Measurements from ENCODE around the gene REPS1.

REPS1 gene

DNA sequence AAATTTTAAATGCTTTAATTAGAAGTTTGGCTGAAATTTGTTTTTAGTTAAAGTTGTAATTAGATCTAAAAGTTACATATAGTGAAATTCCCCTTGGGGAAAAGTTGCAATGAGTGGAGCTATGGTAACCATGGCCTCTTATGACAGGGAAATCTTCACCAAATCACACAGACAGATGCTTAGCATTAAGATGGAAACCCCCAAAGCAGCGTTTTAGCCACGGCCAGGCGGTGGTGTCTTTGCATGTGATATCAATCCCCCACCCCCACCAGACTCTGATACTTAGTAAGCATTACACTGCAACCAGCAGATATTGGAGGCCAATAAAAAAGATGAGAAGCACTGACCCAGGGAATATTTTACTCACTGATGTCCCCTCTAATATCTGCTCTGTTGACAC is 75.7 kb downstream of the REPS1 start:
- H3K36me3 ChIP-seq (ENCODE audit: control insufficient read depth in 5 of 5, insufficient read depth in 5 of 5, low read length in 5 of 5) = peaks cover 47 to 69% (median 62%) of the 10 kb centered on the region in 5 donors

GRCh38 chr6:138909975-138910374 is 78.1 kb downstream of the REPS1 start:
- H3K36me3 ChIP-seq (ENCODE audit: control insufficient read depth in 5 of 5, insufficient read depth in 5 of 5, low read length in 5 of 5) = peaks cover 52 to 77% (median 67%) of the 10 kb centered on the region in 5 donors
- no peak overlapping the region for H3K9ac ChIP-seq (ENCODE audit: low read length in 5 of 5)
- H3K4me3 ChIP-seq (ENCODE audit: low read depth in 1 of 5, low read length in 5 of 5) = no peak overlapping the region
- no peaks in the 10 kb centered on the region for H3K9me3 ChIP-seq (ENCODE audit: control insufficient read depth in 5 of 5, low read length in 5 of 5)
- H3K4me1 ChIP-seq (ENCODE audit: control insufficient read depth in 5 of 5, insufficient read depth in 5 of 5, low read length in 5 of 5) = no peaks in the 10 kb centered on the region
- no peak overlapping the region for H3K27ac ChIP-seq (ENCODE audit: low read depth, low read length)
- H3K27me3 ChIP-seq (ENCODE audit: control insufficient read depth in 5 of 5, insufficient read depth in 4 of 5, low read length in 5 of 5) = no peaks in the 10 kb centered on the region

More for the DNA sequence above, 75.7 kb downstream of the REPS1 start:
- H3K4me1 ChIP-seq (ENCODE audit: control insufficient read depth in 5 of 5, insufficient read depth in 5 of 5, low read length in 5 of 5) = no peaks in the 10 kb centered on the region
- no peaks in the 10 kb centered on the region for H3K9me3 ChIP-seq (ENCODE audit: control insufficient read depth in 5 of 5, low read length in 5 of 5)
- no peaks in the 10 kb centered on the region for H3K27me3 ChIP-seq (ENCODE audit: control insufficient read depth in 5 of 5, insufficient read depth in 4 of 5, low read length in 5 of 5)
- H3K9ac ChIP-seq (ENCODE audit: low read length in 5 of 5) = no peak overlapping the region
- H3K27ac ChIP-seq (ENCODE audit: low read depth, low read length) = no peak overlapping the region
- no peak overlapping the region for H3K4me3 ChIP-seq (ENCODE audit: low read depth in 1 of 5, low read length in 5 of 5)

GRCh38 chr6:138909511-138909910 is 78.5 kb downstream of the REPS1 start:
- Histone ChIP-seq H3K36me3 (ENCODE audit: control insufficient read depth in 5 of 5, insufficient read depth in 5 of 5, low read length in 5 of 5) (peaks cover 53 to 79% (median 64%) of the 10 kb centered on the region in 5 donors), H3K27ac (ENCODE audit: low read depth, low read length) (no peak overlapping the region), H3K9ac (ENCODE audit: low read length in 5 of 5) (no peak overlapping the region), H3K4me3 (ENCODE audit: low read depth in 1 of 5, low read length in 5 of 5) (no peak overlapping the region), H3K27me3 (ENCODE audit: control insufficient read depth in 5 of 5, insufficient read depth in 4 of 5, low read length in 5 of 5) (no peaks in the 10 kb centered on the region), H3K9me3 (ENCODE audit: control insufficient read depth in 5 of 5, low read length in 5 of 5) (no peaks in the 10 kb centered on the region), H3K4me1 (ENCODE audit: control insufficient read depth in 5 of 5, insufficient read depth in 5 of 5, low read length in 5 of 5) (no peaks in the 10 kb centered on the region)

DNA sequence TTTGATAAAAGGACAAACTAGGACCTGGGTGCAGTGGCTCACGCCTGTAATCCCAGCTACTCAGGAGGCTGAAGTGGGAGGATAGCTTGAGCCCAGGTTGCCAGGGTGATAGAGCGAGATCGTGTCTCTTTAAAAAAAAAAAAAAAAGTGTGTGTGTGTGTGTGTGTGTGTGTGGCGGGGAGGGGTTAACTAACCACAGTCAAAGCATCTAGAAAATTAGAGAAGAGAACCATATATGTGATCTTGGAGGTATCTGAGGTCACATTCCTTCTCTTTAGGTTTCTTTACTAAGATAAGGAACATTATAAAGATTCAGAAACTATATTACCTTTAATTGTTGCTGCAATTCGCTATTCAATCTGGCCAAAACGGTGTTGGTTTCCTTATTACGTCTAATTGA is 80.9 kb downstream of the REPS1 start:
- Histone ChIP-seq H3K4me1 (ENCODE audit: control insufficient read depth in 5 of 5, insufficient read depth in 5 of 5, low read length in 5 of 5) (no peaks in the 10 kb centered on the region), H3K4me3 (ENCODE audit: low read depth in 1 of 5, low read length in 5 of 5) (no peak overlapping the region), H3K9me3 (ENCODE audit: control insufficient read depth in 5 of 5, low read length in 5 of 5) (no peaks in the 10 kb centered on the region), H3K27me3 (ENCODE audit: control insufficient read depth in 5 of 5, insufficient read depth in 4 of 5, low read length in 5 of 5) (no peaks in the 10 kb centered on the region), H3K36me3 (ENCODE audit: control insufficient read depth in 5 of 5, insufficient read depth in 5 of 5, low read length in 5 of 5) (peaks cover 50 to 77% (median 58%) of the 10 kb centered on the region in 5 donors), H3K27ac (ENCODE audit: low read depth, low read length) (no peak overlapping the region), H3K9ac (ENCODE audit: low read length in 5 of 5) (no peak overlapping the region)

GRCh38 chr6:138897031-138897430 is 91.0 kb downstream of the REPS1 start:
- Histone ChIP-seq H3K4me1 (ENCODE audit: control insufficient read depth in 5 of 5, insufficient read depth in 5 of 5, low read length in 5 of 5) (no peaks in the 10 kb centered on the region), H3K4me3 (ENCODE audit: low read depth in 1 of 5, low read length in 5 of 5) (no peak overlapping the region), H3K9me3 (ENCODE audit: control insufficient read depth in 5 of 5, low read length in 5 of 5) (no peaks in the 10 kb centered on the region), H3K9ac (ENCODE audit: low read length in 5 of 5) (no peak overlapping the region), H3K27ac (ENCODE audit: low read depth, low read length) (no peak overlapping the region), H3K36me3 (ENCODE audit: control insufficient read depth in 5 of 5, insufficient read depth in 5 of 5, low read length in 5 of 5) (peaks cover 6 to 20% (median 15%) of the 10 kb centered on the region in 5 donors), H3K27me3 (ENCODE audit: control insufficient read depth in 5 of 5, insufficient read depth in 4 of 5, low read length in 5 of 5) (no peaks in the 10 kb centered on the region)

GRCh38 chr6:138896104-138896756 is 91.8 kb downstream of the REPS1 start:
- no peaks in the 10 kb centered on the region for H3K27me3 ChIP-seq (ENCODE audit: control insufficient read depth in 5 of 5, insufficient read depth in 4 of 5, low read length in 5 of 5)
- H3K4me3 ChIP-seq (ENCODE audit: low read depth in 1 of 5, low read length in 5 of 5) = no peak overlapping the region
- no peaks in the 10 kb centered on the region for H3K4me1 ChIP-seq (ENCODE audit: control insufficient read depth in 5 of 5, insufficient read depth in 5 of 5, low read length in 5 of 5)
- H3K36me3 ChIP-seq (ENCODE audit: control insufficient read depth in 5 of 5, insufficient read depth in 5 of 5, low read length in 5 of 5) = peaks cover 4 to 15% (median 11%) of the 10 kb centered on the region in 5 donors
- H3K27ac ChIP-seq (ENCODE audit: low read depth, low read length) = no peak overlapping the region
- H3K9ac ChIP-seq (ENCODE audit: low read length in 5 of 5) = no peak overlapping the region
- H3K9me3 ChIP-seq (ENCODE audit: control insufficient read depth in 5 of 5, low read length in 5 of 5) = no peaks in the 10 kb centered on the region

- Histone ChIP-seq H3K36me3 (ENCODE audit: control insufficient read depth in 5 of 5, insufficient read depth in 5 of 5, low read length in 5 of 5) (no peaks in the 10 kb centered on the region), H3K9me3 (ENCODE audit: control insufficient read depth in 5 of 5, low read length in 5 of 5) (no peaks in the 10 kb centered on the region), H3K4me3 (ENCODE audit: low read depth in 1 of 5, low read length in 5 of 5) (no peak overlapping the region), H3K9ac (ENCODE audit: low read length in 5 of 5) (no peak overlapping the region), H3K4me1 (ENCODE audit: control insufficient read depth in 5 of 5, insufficient read depth in 5 of 5, low read length in 5 of 5) (no peaks in the 10 kb centered on the region), H3K27me3 (ENCODE audit: control insufficient read depth in 5 of 5, insufficient read depth in 4 of 5, low read length in 5 of 5) (no peaks in the 10 kb centered on the region), H3K27ac (ENCODE audit: low read depth, low read length) (no peak overlapping the region)
Observed at GRCh38 chr6:138891255-138891986, 96.6 kb downstream of the REPS1 start.

- Histone ChIP-seq H3K9ac (ENCODE audit: low read length in 5 of 5) (no peak overlapping the region), H3K27me3 (ENCODE audit: control insufficient read depth in 5 of 5, insufficient read depth in 4 of 5, low read length in 5 of 5) (no peaks in the 10 kb centered on the region), H3K4me1 (ENCODE audit: control insufficient read depth in 5 of 5, insufficient read depth in 5 of 5, low read length in 5 of 5) (no peaks in the 10 kb centered on the region), H3K4me3 (ENCODE audit: low read depth in 1 of 5, low read length in 5 of 5) (no peak overlapping the region), H3K27ac (ENCODE audit: low read depth, low read length) (no peak overlapping the region), H3K9me3 (ENCODE audit: control insufficient read depth in 5 of 5, low read length in 5 of 5) (no peaks in the 10 kb centered on the region), H3K36me3 (ENCODE audit: control insufficient read depth in 5 of 5, insufficient read depth in 5 of 5, low read length in 5 of 5) (no peaks in the 10 kb centered on the region)
Observed at GRCh38 chr6:138885156-138885819, 102.8 kb downstream of the REPS1 start.

DNA sequence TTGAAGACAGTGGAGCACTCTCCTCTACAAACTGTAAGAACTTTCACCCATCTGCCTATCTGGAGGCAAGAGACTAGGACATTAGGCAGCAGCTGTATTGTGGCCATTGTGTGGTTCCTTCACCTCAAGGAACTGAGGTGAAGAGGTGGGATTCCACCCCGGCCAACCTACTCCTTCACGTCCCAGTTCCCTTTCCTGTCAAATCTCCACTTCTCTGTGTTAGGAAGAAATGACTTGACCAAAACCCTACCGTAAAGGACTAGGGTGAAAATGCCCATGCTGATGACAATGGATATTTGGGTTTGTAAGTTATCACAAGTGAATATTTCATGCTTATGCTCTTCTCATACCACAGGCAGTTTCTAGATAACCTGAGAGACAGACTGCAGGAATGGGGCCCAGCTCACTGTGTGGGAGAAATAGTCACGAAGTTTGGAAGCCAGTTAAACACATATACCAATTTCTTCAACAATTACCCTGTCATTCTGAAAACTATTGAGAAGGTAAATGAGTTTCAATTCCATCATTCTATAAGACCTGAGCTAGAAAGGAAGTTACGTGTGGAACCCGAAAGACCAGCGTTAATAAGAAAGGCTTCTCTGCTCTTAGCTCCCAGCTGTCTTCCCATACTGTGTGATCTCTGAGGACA is 105.6 kb downstream of the REPS1 start:
- Histone ChIP-seq H3K4me1 (ENCODE audit: control insufficient read depth in 5 of 5, insufficient read depth in 5 of 5, low read length in 5 of 5) (no peaks in the 10 kb centered on the region), H3K9ac (ENCODE audit: low read length in 5 of 5) (no peak overlapping the region), H3K4me3 (ENCODE audit: low read depth in 1 of 5, low read length in 5 of 5) (no peak overlapping the region), H3K27me3 (ENCODE audit: control insufficient read depth in 5 of 5, insufficient read depth in 4 of 5, low read length in 5 of 5) (no peaks in the 10 kb centered on the region), H3K9me3 (ENCODE audit: control insufficient read depth in 5 of 5, low read length in 5 of 5) (no peaks in the 10 kb centered on the region), H3K27ac (ENCODE audit: low read depth, low read length) (no peak overlapping the region), H3K36me3 (ENCODE audit: control insufficient read depth in 5 of 5, insufficient read depth in 5 of 5, low read length in 5 of 5) (no peaks in the 10 kb centered on the region)

DNA sequence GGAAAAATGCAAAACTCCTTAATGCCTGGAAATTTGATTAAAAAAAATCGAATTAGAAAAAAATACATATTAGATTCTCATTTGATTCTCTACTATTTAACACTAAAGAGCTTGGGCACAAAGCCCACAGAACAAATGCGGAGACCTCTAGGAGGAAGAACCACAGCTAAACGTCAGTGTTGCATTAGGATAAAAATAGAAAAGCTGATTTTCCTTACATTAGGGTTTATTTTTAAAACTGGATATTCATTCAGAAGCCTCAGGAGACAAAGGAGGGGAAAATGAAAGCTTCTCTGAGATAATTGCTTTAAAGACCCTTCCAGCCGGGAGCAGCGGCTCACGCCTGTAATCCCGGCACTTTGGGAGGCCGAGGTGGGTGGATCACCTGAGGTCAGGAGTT is 114.9 kb downstream of the REPS1 start:
- Histone ChIP-seq H3K9me3 (ENCODE audit: control insufficient read depth in 5 of 5, low read length in 5 of 5) (no peaks in the 10 kb centered on the region), H3K4me1 (ENCODE audit: control insufficient read depth in 5 of 5, insufficient read depth in 5 of 5, low read length in 5 of 5) (peaks cover 0 to 10% (median 0%) of the 10 kb centered on the region in 5 donors), H3K9ac (ENCODE audit: low read length in 5 of 5) (no peak overlapping the region), H3K4me3 (ENCODE audit: low read depth in 1 of 5, low read length in 5 of 5) (no peak overlapping the region), H3K27me3 (ENCODE audit: control insufficient read depth in 5 of 5, insufficient read depth in 4 of 5, low read length in 5 of 5) (no peaks in the 10 kb centered on the region), H3K36me3 (ENCODE audit: control insufficient read depth in 5 of 5, insufficient read depth in 5 of 5, low read length in 5 of 5) (no peaks in the 10 kb centered on the region), H3K27ac (ENCODE audit: low read depth, low read length) (no peak overlapping the region)
